ENCODE results near the gene KIAA1549.

DNA sequence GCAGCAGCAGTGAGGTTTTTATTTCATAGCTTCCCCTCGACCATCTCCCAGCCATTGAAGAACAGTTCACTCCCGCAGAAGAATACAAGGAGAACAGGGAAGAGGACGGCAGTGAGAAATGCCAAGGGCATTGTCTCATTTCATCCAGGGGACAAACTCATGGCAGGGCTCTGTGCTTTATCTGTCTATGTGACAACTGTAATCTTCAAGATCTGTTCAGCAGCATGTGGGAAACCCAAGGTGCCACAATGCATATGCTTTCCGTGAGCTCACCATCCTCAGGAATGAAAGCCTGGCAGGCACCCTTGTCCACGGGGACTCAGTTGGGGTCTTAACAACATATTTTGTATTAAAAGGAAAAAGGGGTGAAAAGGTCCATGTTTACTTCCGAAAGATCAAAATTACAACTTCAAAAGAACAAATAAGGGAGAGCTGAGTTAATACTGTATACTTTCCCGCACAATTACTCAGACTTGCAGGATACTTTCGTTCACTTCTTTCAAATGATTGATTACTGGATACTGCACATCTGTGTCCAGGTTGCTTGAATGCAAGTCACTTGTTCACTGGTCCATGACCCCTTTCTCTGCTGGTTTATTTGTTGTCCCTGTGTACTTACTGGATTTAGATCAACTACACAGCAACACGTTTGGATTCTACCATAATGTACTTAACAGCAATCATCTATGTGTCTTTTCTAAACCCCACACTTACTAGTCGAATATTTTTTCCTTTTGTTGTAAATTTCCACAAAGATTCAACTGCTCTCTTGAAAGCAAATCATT, 93.1 kb downstream of the KIAA1549 start:
- TF ChIP-seq POLR2AphosphoS5 (IDR thresholded peaks at IDR 0.05; ENCODE audit: borderline replicate concordance, low read depth, low read length) (no peak), EZH2 (IDR thresholded peaks at IDR 0.05) (no peak)
